ENCODE data around the gene POP4.

POP4 gene

DNA sequence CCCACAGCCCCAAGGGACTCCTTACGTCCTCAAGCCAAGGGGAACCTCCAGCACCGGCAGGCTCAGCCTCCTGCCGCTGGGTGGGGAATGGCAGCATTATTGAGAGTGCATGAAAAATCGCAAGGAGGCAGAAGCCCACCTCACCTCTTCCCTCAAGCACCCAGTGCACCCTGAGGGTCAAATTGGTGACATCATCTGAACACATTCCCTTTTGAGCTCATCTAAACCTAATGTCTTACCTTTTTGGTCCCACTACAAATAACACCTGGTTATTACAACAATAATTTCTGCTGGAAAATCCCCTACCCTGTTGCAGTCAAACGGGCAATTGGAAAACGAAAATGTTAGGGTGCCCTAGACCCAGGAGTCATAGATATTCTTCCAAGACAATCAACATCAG lies 12.2 kb upstream of the POP4 start:
- Histone ChIP-seq H3K36me3 (ENCODE audit: control insufficient read depth in 2 of 2, insufficient read depth in 2 of 2, low read length in 2 of 2) (no peaks in the 10 kb centered on the region), H3K9ac (ENCODE audit: low read length in 2 of 2) (no peak overlapping the region), H3K27me3 (ENCODE audit: control insufficient read depth in 1 of 2, insufficient read depth in 2 of 2, low read length in 2 of 2) (peaks cover 11 to 25% of the 10 kb centered on the region in 2 donors), H3K27ac (ENCODE audit: low read length) (no peak overlapping the region), H3K9me3 (ENCODE audit: control insufficient read depth in 2 of 2, low read length in 2 of 2) (no peaks in the 10 kb centered on the region), H3K4me3 (ENCODE audit: low read length in 2 of 2) (no peak overlapping the region), H3K4me1 (ENCODE audit: control insufficient read depth, insufficient read depth, low read length) (no peaks in the 10 kb centered on the region)

DNA sequence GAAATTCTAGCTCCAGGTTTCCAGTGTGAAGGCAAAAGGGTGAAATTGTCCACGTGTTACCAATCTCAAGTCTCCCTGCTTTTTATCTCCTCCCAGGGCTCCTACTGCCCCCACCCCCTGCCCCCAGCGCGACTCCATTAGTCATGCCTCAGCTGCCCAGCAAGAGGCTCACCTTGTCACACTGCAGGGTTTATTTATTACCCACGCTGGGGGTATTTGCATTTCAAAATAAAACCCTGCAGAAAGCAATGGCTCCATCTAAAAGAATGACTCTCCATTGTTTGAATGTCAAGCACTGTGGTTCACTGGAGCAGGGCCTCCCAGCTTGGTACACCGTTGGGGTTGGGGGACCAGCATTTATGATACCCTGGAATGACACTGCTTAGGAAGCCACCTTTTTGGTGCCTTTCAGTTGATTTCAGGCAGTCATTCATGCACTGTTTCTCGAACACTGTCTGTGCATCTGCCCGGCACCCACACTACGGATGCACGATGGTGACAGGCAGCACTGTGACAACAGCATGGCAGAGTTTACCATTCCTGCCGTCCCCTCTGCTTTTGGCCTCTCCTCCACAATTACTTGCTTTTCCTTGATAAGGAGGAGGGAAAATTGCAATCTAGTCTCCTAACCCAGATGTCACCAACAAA lies 9.9 kb upstream of the POP4 start:
- Histone ChIP-seq H3K9ac (ENCODE audit: low read length in 2 of 2) (no peak overlapping the region), H3K4me1 (ENCODE audit: control insufficient read depth, insufficient read depth, low read length) (no peaks in the 10 kb centered on the region), H3K9me3 (ENCODE audit: control insufficient read depth in 2 of 2, low read length in 2 of 2) (no peaks in the 10 kb centered on the region), H3K36me3 (ENCODE audit: control insufficient read depth in 2 of 2, insufficient read depth in 2 of 2, low read length in 2 of 2) (no peaks in the 10 kb centered on the region), H3K27ac (ENCODE audit: low read length) (no peak overlapping the region), H3K4me3 (ENCODE audit: low read length in 2 of 2) (no peak overlapping the region), H3K27me3 (ENCODE audit: control insufficient read depth in 1 of 2, insufficient read depth in 2 of 2, low read length in 2 of 2) (peaks cover 11 to 17% of the 10 kb centered on the region in 2 donors)

DNA sequence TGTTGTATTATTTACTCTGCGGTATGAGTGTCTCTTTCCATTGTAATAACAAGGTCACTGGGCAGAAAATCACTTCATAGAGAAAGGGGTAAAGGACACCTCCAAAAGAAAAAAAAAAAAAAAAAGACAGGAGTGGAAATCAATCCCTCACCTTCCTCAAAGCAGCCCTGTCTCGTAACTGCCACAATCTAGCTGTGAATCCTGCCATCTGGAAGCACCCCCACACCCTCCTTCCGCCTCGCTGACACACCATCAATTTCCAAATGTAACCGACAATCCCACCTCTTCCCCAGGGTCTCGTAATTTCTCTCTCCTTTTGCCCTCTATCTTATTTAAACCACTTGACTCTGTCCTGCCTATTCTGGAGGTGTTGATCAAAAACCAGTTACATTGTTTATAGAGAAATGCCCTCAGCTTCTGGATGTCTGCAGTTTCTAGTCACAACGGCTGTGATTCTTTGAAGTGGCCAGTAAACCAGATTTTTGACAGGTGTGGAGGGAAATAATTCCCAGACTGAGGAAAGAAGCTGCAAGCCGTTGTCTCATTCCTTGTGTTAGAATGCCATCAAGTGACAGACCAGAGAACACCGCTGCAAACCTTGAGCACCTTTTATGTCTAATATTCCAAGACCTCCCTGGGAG lies 9.1 kb upstream of the POP4 start:
- Histone ChIP-seq H3K9me3 (ENCODE audit: control insufficient read depth in 2 of 2, low read length in 2 of 2) (no peaks in the 10 kb centered on the region), H3K4me3 (ENCODE audit: low read length in 2 of 2) (no peak overlapping the region), H3K27me3 (ENCODE audit: control insufficient read depth in 1 of 2, insufficient read depth in 2 of 2, low read length in 2 of 2) (peaks cover 11 to 13% of the 10 kb centered on the region in 2 donors), H3K9ac (ENCODE audit: low read length in 2 of 2) (no peak overlapping the region), H3K4me1 (ENCODE audit: control insufficient read depth, insufficient read depth, low read length) (no peaks in the 10 kb centered on the region), H3K36me3 (ENCODE audit: control insufficient read depth in 2 of 2, insufficient read depth in 2 of 2, low read length in 2 of 2) (no peaks in the 10 kb centered on the region), H3K27ac (ENCODE audit: low read length) (no peak overlapping the region)

- Histone ChIP-seq H3K4me1 (ENCODE audit: control insufficient read depth, insufficient read depth, low read length) (no peaks in the 10 kb centered on the region), H3K27me3 (ENCODE audit: control insufficient read depth in 1 of 2, insufficient read depth in 2 of 2, low read length in 2 of 2) (peaks cover 8 to 13% of the 10 kb centered on the region in 2 donors), H3K9me3 (ENCODE audit: control insufficient read depth in 2 of 2, low read length in 2 of 2) (no peaks in the 10 kb centered on the region), H3K27ac (ENCODE audit: low read length) (no peak overlapping the region), H3K4me3 (ENCODE audit: low read length in 2 of 2) (no peak overlapping the region), H3K36me3 (ENCODE audit: control insufficient read depth in 2 of 2, insufficient read depth in 2 of 2, low read length in 2 of 2) (no peaks in the 10 kb centered on the region), H3K9ac (ENCODE audit: low read length in 2 of 2) (no peak overlapping the region)
Measured at GRCh38 chr19:29598036-29598435, 8.0 kb upstream of the POP4 start.

DNA sequence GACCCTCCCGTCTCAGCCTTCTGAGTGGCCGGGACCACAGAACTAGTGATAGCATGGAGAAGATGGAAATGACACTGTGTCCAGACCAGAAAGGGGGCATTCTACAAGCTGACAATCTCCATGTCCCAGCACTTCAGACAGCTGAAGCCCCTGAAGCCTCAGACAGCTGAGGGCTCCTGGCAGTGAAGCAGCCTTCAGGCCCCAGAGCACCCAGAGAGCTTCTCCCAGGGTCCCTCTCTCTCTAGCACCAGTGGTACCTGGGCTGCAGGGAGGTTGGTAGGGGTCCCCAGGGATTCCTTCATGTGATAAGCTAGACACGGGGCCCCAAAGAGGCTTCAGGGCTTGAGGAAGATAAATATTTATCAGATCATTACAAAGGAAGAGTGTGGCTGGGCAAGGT lies 7.6 kb upstream of the POP4 start:
- no peaks in the 10 kb centered on the region for H3K36me3 ChIP-seq (ENCODE audit: control insufficient read depth in 2 of 2, insufficient read depth in 2 of 2, low read length in 2 of 2)
- H3K27me3 ChIP-seq (ENCODE audit: control insufficient read depth in 1 of 2, insufficient read depth in 2 of 2, low read length in 2 of 2): peaks cover 8 to 13% of the 10 kb centered on the region in 2 donors
- no peaks in the 10 kb centered on the region for H3K9me3 ChIP-seq (ENCODE audit: control insufficient read depth in 2 of 2, low read length in 2 of 2)

GRCh38 chr19:29603308-29603707 lies 2.8 kb upstream of the POP4 start:
- Histone ChIP-seq H3K36me3 (ENCODE audit: control insufficient read depth in 2 of 2, insufficient read depth in 2 of 2, low read length in 2 of 2) (no peaks in the 10 kb centered on the region), H3K9ac (ENCODE audit: low read length in 2 of 2) (no peak overlapping the region), H3K9me3 (ENCODE audit: control insufficient read depth in 2 of 2, low read length in 2 of 2) (no peaks in the 10 kb centered on the region), H3K27me3 (ENCODE audit: control insufficient read depth in 1 of 2, insufficient read depth in 2 of 2, low read length in 2 of 2) (no peaks in the 10 kb centered on the region), H3K4me1 (ENCODE audit: control insufficient read depth, insufficient read depth, low read length) (peaks cover 12% of the 10 kb centered on the region), H3K4me3 (ENCODE audit: low read length in 2 of 2) (no peak overlapping the region), H3K27ac (ENCODE audit: low read length) (no peak overlapping the region)

More for the DNA sequence above, 7.6 kb upstream of the POP4 start:
- Histone ChIP-seq H3K4me1 (ENCODE audit: control insufficient read depth, insufficient read depth, low read length) (no peaks in the 10 kb centered on the region), H3K9ac (ENCODE audit: low read length in 2 of 2) (no peak overlapping the region), H3K27ac (ENCODE audit: low read length) (no peak overlapping the region), H3K4me3 (ENCODE audit: low read length in 2 of 2) (no peak overlapping the region)

DNA sequence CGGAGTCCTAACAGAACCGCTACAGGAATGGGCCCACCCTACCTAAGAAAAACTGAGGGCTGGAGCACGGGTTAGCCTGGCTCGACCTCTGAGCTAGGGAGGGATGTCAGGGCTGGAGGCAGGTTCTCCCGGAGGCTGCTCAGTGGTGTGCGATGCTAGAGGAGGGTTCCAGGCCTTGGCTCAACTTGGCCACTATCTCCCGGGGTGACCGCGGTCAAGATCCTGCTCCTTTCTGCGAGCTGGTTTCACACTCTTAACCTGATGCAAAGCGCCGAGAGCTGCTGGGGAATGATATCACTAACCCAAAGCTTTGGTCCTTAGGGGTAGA lies 301 bp downstream of the POP4 start:
- Histone ChIP-seq H3K4me3 (ENCODE audit: low read length in 2 of 2) (peak overlapping the region; percentile 100), H3K27me3 (ENCODE audit: control insufficient read depth in 1 of 2, insufficient read depth in 2 of 2, low read length in 2 of 2) (no peaks in the 10 kb centered on the region), H3K27ac (ENCODE audit: low read length) (peak overlapping the region; percentile 97), H3K36me3 (ENCODE audit: control insufficient read depth in 2 of 2, insufficient read depth in 2 of 2, low read length in 2 of 2) (peaks cover 17% of the 10 kb centered on the region in 2 donors), H3K9me3 (ENCODE audit: control insufficient read depth in 2 of 2, low read length in 2 of 2) (no peaks in the 10 kb centered on the region), H3K4me1 (ENCODE audit: control insufficient read depth, insufficient read depth, low read length) (peaks cover 17% of the 10 kb centered on the region), H3K9ac (ENCODE audit: low read length in 2 of 2) (peak overlapping the region; percentile 100)

- Histone ChIP-seq H3K36me3 (ENCODE audit: control insufficient read depth in 2 of 2, insufficient read depth in 2 of 2, low read length in 2 of 2) (peaks cover 44 to 47% of the 10 kb centered on the region in 2 donors), H3K9ac (ENCODE audit: low read length in 2 of 2) (no peak overlapping the region), H3K4me3 (ENCODE audit: low read length in 2 of 2) (no peak overlapping the region), H3K4me1 (ENCODE audit: control insufficient read depth, insufficient read depth, low read length) (peaks cover 17% of the 10 kb centered on the region), H3K27ac (ENCODE audit: low read length) (no peak overlapping the region), H3K9me3 (ENCODE audit: control insufficient read depth in 2 of 2, low read length in 2 of 2) (no peaks in the 10 kb centered on the region), H3K27me3 (ENCODE audit: control insufficient read depth in 1 of 2, insufficient read depth in 2 of 2, low read length in 2 of 2) (no peaks in the 10 kb centered on the region)
Measured at GRCh38 chr19:29609636-29610035, 3.6 kb downstream of the POP4 start.

DNA sequence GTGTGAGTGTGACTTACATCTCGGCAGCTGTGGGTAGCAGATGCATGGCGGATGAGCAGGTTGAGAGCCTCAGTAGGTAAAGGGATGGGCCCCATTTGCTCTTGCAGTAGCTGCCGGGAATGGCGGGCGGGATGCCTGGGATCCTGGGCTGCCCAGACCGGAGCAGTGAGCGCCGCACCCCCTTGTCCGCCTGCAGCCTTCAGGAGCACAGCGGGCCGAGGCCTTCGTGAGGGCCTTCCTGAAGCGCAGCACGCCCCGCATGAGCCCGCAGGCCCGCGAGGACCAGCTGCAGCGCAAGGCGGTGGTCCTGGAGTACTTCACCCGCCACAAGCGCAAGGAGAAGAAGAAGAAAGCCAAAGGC lies 4.1 kb downstream of the POP4 start:
- Histone ChIP-seq H3K4me1 (ENCODE audit: control insufficient read depth, insufficient read depth, low read length) (peaks cover 17% of the 10 kb centered on the region), H3K9me3 (ENCODE audit: control insufficient read depth in 2 of 2, low read length in 2 of 2) (no peaks in the 10 kb centered on the region), H3K9ac (ENCODE audit: low read length in 2 of 2) (no peak overlapping the region), H3K27ac (ENCODE audit: low read length) (no peak overlapping the region), H3K36me3 (ENCODE audit: control insufficient read depth in 2 of 2, insufficient read depth in 2 of 2, low read length in 2 of 2) (peaks cover 47 to 50% of the 10 kb centered on the region in 2 donors), H3K4me3 (ENCODE audit: low read length in 2 of 2) (no peak overlapping the region), H3K27me3 (ENCODE audit: control insufficient read depth in 1 of 2, insufficient read depth in 2 of 2, low read length in 2 of 2) (no peaks in the 10 kb centered on the region)

GRCh38 chr19:29610574-29611271 lies 4.6 kb downstream of the POP4 start:
- H3K27me3 ChIP-seq (ENCODE audit: control insufficient read depth in 1 of 2, insufficient read depth in 2 of 2, low read length in 2 of 2): no peaks in the 10 kb centered on the region
- H3K9ac ChIP-seq (ENCODE audit: low read length in 2 of 2): no peak overlapping the region
- H3K4me3 ChIP-seq (ENCODE audit: low read length in 2 of 2): no peak overlapping the region
- H3K4me1 ChIP-seq (ENCODE audit: control insufficient read depth, insufficient read depth, low read length): peaks cover 13% of the 10 kb centered on the region
- H3K27ac ChIP-seq (ENCODE audit: low read length): no peak overlapping the region
- no peaks in the 10 kb centered on the region for H3K9me3 ChIP-seq (ENCODE audit: control insufficient read depth in 2 of 2, low read length in 2 of 2)
- peaks cover 52 to 55% of the 10 kb centered on the region in 2 donors for H3K36me3 ChIP-seq (ENCODE audit: control insufficient read depth in 2 of 2, insufficient read depth in 2 of 2, low read length in 2 of 2)

GRCh38 chr19:29612121-29612520 lies 6.0 kb downstream of the POP4 start:
- Histone ChIP-seq H3K27ac (ENCODE audit: low read length) (no peak overlapping the region), H3K36me3 (ENCODE audit: control insufficient read depth in 2 of 2, insufficient read depth in 2 of 2, low read length in 2 of 2) (peaks cover 61 to 62% of the 10 kb centered on the region in 2 donors), H3K4me3 (ENCODE audit: low read length in 2 of 2) (no peak overlapping the region)

More at GRCh38 chr19:29612121-29612520, 6.0 kb downstream of the POP4 start:
- peaks cover 5% of the 10 kb centered on the region for H3K4me1 ChIP-seq (ENCODE audit: control insufficient read depth, insufficient read depth, low read length)
- no peaks in the 10 kb centered on the region for H3K9me3 ChIP-seq (ENCODE audit: control insufficient read depth in 2 of 2, low read length in 2 of 2)
- no peaks in the 10 kb centered on the region for H3K27me3 ChIP-seq (ENCODE audit: control insufficient read depth in 1 of 2, insufficient read depth in 2 of 2, low read length in 2 of 2)
- no peak overlapping the region for H3K9ac ChIP-seq (ENCODE audit: low read length in 2 of 2)

Data from stomach smooth muscle (tissue), 2 donors.